ENCODE results near the gene LTBP4. TPM values are rescaled to one million over a fixed set of nuclear protein-coding genes. Genes with fewer than 3 reads are reported as not detected.

LTBP4 gene
- total and polyA plus RNA-seq, 7 donors, result 31.9 to 206 (median 118) TPM

DNA sequence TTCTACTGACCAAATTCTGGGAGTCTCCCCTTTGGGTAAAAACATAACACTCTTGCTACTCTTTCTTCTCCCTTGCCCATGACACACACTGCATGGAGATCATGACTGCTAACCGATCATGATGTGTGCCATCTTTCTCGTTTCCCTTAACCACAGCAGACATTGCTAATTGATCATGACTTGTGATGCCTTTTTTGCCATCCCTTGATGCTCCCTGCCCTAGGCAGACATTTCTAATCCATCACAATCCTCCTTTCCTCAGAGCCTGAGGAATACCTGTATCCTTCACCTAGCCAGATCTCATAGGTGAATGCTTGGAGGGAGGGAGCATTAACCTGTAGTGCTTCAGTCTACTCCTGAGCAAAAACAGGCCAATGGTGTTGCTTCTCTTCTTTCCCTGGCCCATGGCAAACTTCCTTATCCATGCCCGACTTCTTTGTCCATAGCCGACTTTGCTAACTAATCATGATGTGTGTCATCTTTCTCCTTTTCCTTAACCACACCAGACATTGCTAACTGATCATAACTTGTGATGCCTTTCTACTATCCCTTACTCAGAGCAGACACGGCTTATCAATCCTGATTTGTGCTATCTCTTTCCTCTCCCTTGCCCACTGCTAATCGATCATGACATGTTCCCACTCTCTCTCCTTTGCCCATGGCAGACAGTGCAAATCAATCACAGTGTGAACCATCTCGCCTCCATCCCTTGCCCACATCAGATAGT is 71.6 kb downstream of the LTBP4 start:
- Histone ChIP-seq H3K4me3 (no peak overlapping the region), H3K36me3 (peaks cover 57 to 99% (median 71%) of the 10 kb centered on the region in 4 donors), H3K27ac (no peak overlapping the region), H3K9me3 (no peaks in the 10 kb centered on the region), H3K27me3 (no peaks in the 10 kb centered on the region), H3K4me1 (no peaks in the 10 kb centered on the region)
- intact Hi-C loops (cut with DNase I), result no loop called here
- DNase-seq, result no peak
- no peak for TF ChIP-seq POLR2A (IDR thresholded peaks at IDR 0.05)
- TF ChIP-seq POLR2AphosphoS5 (IDR thresholded peaks at IDR 0.05), result no peak
- TF ChIP-seq, protein P1, sequence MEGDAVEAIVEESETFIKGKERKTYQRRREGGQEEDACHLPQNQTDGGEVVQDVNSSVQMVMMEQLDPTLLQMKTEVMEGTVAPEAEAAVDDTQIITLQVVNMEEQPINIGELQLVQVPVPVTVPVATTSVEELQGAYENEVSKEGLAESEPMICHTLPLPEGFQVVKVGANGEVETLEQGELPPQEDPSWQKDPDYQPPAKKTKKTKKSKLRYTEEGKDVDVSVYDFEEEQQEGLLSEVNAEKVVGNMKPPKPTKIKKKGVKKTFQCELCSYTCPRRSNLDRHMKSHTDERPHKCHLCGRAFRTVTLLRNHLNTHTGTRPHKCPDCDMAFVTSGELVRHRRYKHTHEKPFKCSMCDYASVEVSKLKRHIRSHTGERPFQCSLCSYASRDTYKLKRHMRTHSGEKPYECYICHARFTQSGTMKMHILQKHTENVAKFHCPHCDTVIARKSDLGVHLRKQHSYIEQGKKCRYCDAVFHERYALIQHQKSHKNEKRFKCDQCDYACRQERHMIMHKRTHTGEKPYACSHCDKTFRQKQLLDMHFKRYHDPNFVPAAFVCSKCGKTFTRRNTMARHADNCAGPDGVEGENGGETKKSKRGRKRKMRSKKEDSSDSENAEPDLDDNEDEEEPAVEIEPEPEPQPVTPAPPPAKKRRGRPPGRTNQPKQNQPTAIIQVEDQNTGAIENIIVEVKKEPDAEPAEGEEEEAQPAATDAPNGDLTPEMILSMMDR (IDR thresholded peaks at IDR 0.05), result no peak
- no peak for TF ChIP-seq EP300 (IDR thresholded peaks at IDR 0.05)
- WGBS, 2 donors, result 94 to 95% methylated on average over 7 of the region's 7 CpGs

DNA sequence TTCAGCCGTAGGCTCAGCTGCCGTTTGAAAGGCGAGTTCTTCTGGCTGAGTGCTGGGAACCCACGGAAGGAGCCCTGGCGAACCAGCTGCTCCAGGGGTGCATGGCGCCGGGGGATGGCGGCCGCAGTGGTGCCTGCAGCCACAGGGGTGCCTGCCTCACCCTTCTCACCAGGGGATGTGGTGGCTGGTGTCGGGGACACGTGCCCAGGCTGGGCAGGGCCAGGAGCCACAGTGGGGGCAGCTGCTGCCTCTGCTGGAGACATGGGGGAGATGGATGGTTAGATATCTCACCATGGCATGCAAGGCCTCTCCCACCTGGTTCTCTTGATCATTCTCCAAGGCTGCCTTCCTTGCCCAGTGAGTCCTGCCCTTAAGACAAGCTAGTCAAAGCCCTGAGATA is 72.2 kb downstream of the LTBP4 start:
- DNase-seq, result no peak
- 95 to 96% methylated on average over 11 of the region's 11 CpGs for WGBS, 2 donors
- no peaks in the 10 kb centered on the region for H3K27me3 ChIP-seq
- H3K9me3 ChIP-seq, result no peaks in the 10 kb centered on the region
- H3K4me3 ChIP-seq, result no peak overlapping the region
- H3K36me3 ChIP-seq, result peaks cover 62 to 99% (median 75%) of the 10 kb centered on the region in 4 donors
- no peak overlapping the region for H3K27ac ChIP-seq
- TF ChIP-seq, protein P1 (IDR thresholded peaks at IDR 0.05), result no peak
- no peak for TF ChIP-seq POLR2AphosphoS5 (IDR thresholded peaks at IDR 0.05)
- no peak for TF ChIP-seq EP300 (IDR thresholded peaks at IDR 0.05)
- H3K4me1 ChIP-seq, result no peaks in the 10 kb centered on the region
- intact Hi-C loops (cut with DNase I), result no loop called here

DNA sequence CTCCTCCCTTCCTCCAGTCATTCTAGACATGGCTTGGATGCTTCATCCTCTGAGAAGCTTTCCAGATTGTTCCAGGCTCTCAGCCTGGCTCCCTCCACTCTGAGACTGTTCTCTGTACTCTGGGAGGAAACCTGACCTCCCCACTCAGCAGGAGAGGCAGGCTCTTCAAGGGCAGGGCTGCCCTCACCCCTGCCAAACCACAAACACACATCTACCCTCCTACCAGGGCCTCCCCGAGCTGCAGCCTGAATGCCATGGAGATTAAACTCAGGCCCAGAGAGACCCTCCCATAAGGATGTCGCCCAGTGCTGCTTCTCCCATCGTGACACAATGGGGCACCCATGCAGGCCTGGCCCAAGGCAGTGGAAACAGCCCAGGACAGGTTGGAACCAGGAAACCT is 73.1 kb downstream of the LTBP4 start:
- Histone ChIP-seq H3K27me3 (no peaks in the 10 kb centered on the region), H3K27ac (no peak overlapping the region), H3K9me3 (no peaks in the 10 kb centered on the region), H3K4me3 (no peak overlapping the region), H3K36me3 (peaks cover 58 to 99% (median 78%) of the 10 kb centered on the region in 4 donors), H3K4me1 (no peaks in the 10 kb centered on the region)
- TF ChIP-seq POLR2AphosphoS5 (IDR thresholded peaks at IDR 0.05) (no peak), POLR2A (IDR thresholded peaks at IDR 0.05) (no peak), EP300 (IDR thresholded peaks at IDR 0.05) (no peak)
- TF ChIP-seq, protein P1 (IDR thresholded peaks at IDR 0.05), result no peak
- WGBS, 2 donors, result 89 to 92% methylated on average over 3 of the region's 3 CpGs
- no peak for DNase-seq
- intact Hi-C loops (cut with DNase I), result no loop called here

DNA sequence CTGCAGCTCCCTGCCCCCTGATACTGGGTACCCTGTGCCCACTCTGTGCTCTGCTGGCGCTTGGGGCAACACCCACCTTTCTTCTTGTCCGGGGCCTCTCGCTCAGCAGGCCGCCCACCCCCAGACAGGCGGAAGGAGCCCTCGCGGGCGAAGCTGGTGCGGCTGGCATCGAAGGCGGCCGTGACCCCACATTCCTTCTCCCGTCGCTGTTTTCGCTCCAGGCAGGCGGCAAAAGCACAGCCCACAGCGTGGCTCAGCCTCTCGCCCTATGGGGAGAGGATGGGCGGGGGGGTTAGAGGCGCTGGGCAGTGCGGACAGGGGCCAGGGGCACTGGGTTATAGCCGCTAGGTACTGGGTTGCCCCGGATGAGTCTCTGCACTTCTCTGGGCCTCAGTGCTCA is 76.0 kb downstream of the LTBP4 start:
- Histone ChIP-seq H3K36me3 (peaks cover 37 to 99% (median 79%) of the 10 kb centered on the region in 4 donors), H3K27me3 (no peaks in the 10 kb centered on the region), H3K27ac (no peak overlapping the region), H3K9me3 (no peaks in the 10 kb centered on the region), H3K4me3 (no peak overlapping the region), H3K4me1 (no peaks in the 10 kb centered on the region)
- intact Hi-C loops (cut with DNase I), result no loop called here
- TF ChIP-seq POLR2A (IDR thresholded peaks at IDR 0.05) (no peak), POLR2AphosphoS5 (IDR thresholded peaks at IDR 0.05) (no peak), EP300 (IDR thresholded peaks at IDR 0.05) (no peak)
- TF ChIP-seq, protein P1 (IDR thresholded peaks at IDR 0.05), result no peak
- DNase-seq, result no peak
- WGBS, 2 donors, result 96 to 97% methylated on average over 23 of the region's 23 CpGs

Other genes starting within 250 kb of the LTBP4 start
- under 1 TPM in 2 of 4 donors, not detected in 2; 0.14 to 0.36 TPM for gene HIPK4, start 211.2 kb upstream of the LTBP4 start, total RNA-seq
- gene HIPK4, start 211.2 kb upstream of the LTBP4 start, polyA plus RNA-seq, result under 1 TPM in 1 of 3 donors, not detected in 2; 0.06 TPM
- gene PRX, start 188.0 kb upstream of the LTBP4 start, total RNA-seq, result 1 to 10 TPM; 3.5 to 8.6 (median 5.0) TPM
- gene PRX, start 188.0 kb upstream of the LTBP4 start, polyA plus RNA-seq, result 1 to 10 TPM in 2 of 3 donors, under 1 TPM in 1; 0.69 to 2.0 (median 1.8) TPM
- 10 to 100 TPM; 10.2 to 29.2 (median 15.7) TPM for gene SERTAD1, start 175.4 kb upstream of the LTBP4 start, total RNA-seq
- 10 to 100 TPM; 14.4 to 44.4 (median 24.0) TPM for gene SERTAD1, start 175.4 kb upstream of the LTBP4 start, polyA plus RNA-seq
- 10 to 100 TPM; 15.5 to 34.2 (median 26.0) TPM for gene SERTAD3, start 157.0 kb upstream of the LTBP4 start, total RNA-seq
- gene SERTAD3, start 157.0 kb upstream of the LTBP4 start, polyA plus RNA-seq, result 10 to 100 TPM; 28.9 to 60.7 (median 30.4) TPM
- 100 to 1,000 TPM; 115 to 232 (median 210) TPM for gene BLVRB, start 135.6 kb upstream of the LTBP4 start, total RNA-seq
- gene BLVRB, start 135.6 kb upstream of the LTBP4 start, polyA plus RNA-seq, result 100 to 1,000 TPM; 139 to 224 (median 196) TPM
- 1 to 10 TPM in 3 of 4 donors, under 1 TPM in 1; 0.99 to 5.0 (median 2.7) TPM for gene SPTBN4, start 134.4 kb upstream of the LTBP4 start, total RNA-seq
- 1 to 10 TPM in 1 of 3 donors, under 1 TPM in 1, not detected in 1; 0.23 to 1.3 TPM for gene SPTBN4, start 134.4 kb upstream of the LTBP4 start, polyA plus RNA-seq
- gene SHKBP1, start 24.5 kb upstream of the LTBP4 start, total RNA-seq, result 10 to 100 TPM; 15.9 to 36.3 (median 33.8) TPM
- gene SHKBP1, start 24.5 kb upstream of the LTBP4 start, polyA plus RNA-seq, result 10 to 100 TPM; 50.2 to 81.0 (median 52.9) TPM
- 10 to 100 TPM; 21.9 to 38.2 (median 25.0) TPM for gene NUMBL, start 89.3 kb downstream of the LTBP4 start, total RNA-seq
- 10 to 100 TPM in 1 of 3 donors, 1 to 10 TPM in 2; 3.0 to 13.7 (median 9.6) TPM for gene NUMBL, start 89.3 kb downstream of the LTBP4 start, polyA plus RNA-seq
- gene COQ8B, start 115.5 kb downstream of the LTBP4 start, total RNA-seq, result 10 to 100 TPM; 33.2 to 59.3 (median 39.2) TPM
- gene COQ8B, start 115.5 kb downstream of the LTBP4 start, polyA plus RNA-seq, result 10 to 100 TPM; 24.7 to 54.4 (median 27.0) TPM
- gene ITPKC, start 115.7 kb downstream of the LTBP4 start, total RNA-seq, result 10 to 100 TPM; 17.7 to 39.6 (median 23.1) TPM
- 10 to 100 TPM; 17.4 to 27.0 (median 25.9) TPM for gene ITPKC, start 115.7 kb downstream of the LTBP4 start, polyA plus RNA-seq
- gene ACTMAP, start 149.1 kb downstream of the LTBP4 start, total RNA-seq, result 1 to 10 TPM; 1.8 to 5.3 (median 3.0) TPM
- gene ACTMAP, start 149.1 kb downstream of the LTBP4 start, polyA plus RNA-seq, result 10 to 100 TPM in 1 of 3 donors, 1 to 10 TPM in 2; 6.0 to 11.0 (median 6.6) TPM
- 10 to 100 TPM; 43.2 to 60.1 (median 54.0) TPM for gene SNRPA, start 149.8 kb downstream of the LTBP4 start, total RNA-seq
- gene SNRPA, start 149.8 kb downstream of the LTBP4 start, polyA plus RNA-seq, result 10 to 100 TPM; 19.2 to 76.1 (median 37.2) TPM
- 10 to 100 TPM in 3 of 4 donors, 1 to 10 TPM in 1; 9.1 to 19.1 (median 15.7) TPM for gene MIA, start 174.2 kb downstream of the LTBP4 start, total RNA-seq
- 10 to 100 TPM in 1 of 3 donors, 1 to 10 TPM in 1, not detected in 1; 2.1 to 11.3 TPM for gene MIA, start 174.2 kb downstream of the LTBP4 start, polyA plus RNA-seq
- gene RAB4B, start 176.9 kb downstream of the LTBP4 start, total RNA-seq, result 10 to 100 TPM; 15.6 to 21.3 (median 19.2) TPM
- gene RAB4B, start 176.9 kb downstream of the LTBP4 start, polyA plus RNA-seq, result 10 to 100 TPM; 39.0 to 76.5 (median 58.3) TPM
- 100 to 1,000 TPM in 1 of 4 donors, 10 to 100 TPM in 3; 60.9 to 106 (median 87.6) TPM for gene EGLN2, start 197.8 kb downstream of the LTBP4 start, total RNA-seq
- 100 to 1,000 TPM in 2 of 3 donors, 10 to 100 TPM in 1; 88.9 to 105 (median 101) TPM for gene EGLN2, start 197.8 kb downstream of the LTBP4 start, polyA plus RNA-seq
- 1 to 10 TPM in 1 of 4 donors, not detected in 3; 1.8 TPM for gene CYP2A6, start 249.1 kb downstream of the LTBP4 start, total RNA-seq
- gene CYP2A6, start 249.1 kb downstream of the LTBP4 start, polyA plus RNA-seq, result not detected

Measured in sigmoid colon (tissue), 7 donors.